GM19372 (cell line): ENCODE data around the gene KYAT1.
"Not testable (repeated sequence)": the region's sequence is repeated elsewhere in the genome, so short reads cannot be mapped to it uniquely, and the experiment has no call there.

Source experiments
- ATAC-seq: cut with Tn5 transposase; IDR thresholded peaks from one replicate; pipeline ENCODE4 v1.9.1; 2021; ENCODE audit warnings: mild to moderate bottlenecking, low read depth, moderate library complexity; ENCODE audit not compliant: unreplicated experiment

KYAT1 gene

DNA sequence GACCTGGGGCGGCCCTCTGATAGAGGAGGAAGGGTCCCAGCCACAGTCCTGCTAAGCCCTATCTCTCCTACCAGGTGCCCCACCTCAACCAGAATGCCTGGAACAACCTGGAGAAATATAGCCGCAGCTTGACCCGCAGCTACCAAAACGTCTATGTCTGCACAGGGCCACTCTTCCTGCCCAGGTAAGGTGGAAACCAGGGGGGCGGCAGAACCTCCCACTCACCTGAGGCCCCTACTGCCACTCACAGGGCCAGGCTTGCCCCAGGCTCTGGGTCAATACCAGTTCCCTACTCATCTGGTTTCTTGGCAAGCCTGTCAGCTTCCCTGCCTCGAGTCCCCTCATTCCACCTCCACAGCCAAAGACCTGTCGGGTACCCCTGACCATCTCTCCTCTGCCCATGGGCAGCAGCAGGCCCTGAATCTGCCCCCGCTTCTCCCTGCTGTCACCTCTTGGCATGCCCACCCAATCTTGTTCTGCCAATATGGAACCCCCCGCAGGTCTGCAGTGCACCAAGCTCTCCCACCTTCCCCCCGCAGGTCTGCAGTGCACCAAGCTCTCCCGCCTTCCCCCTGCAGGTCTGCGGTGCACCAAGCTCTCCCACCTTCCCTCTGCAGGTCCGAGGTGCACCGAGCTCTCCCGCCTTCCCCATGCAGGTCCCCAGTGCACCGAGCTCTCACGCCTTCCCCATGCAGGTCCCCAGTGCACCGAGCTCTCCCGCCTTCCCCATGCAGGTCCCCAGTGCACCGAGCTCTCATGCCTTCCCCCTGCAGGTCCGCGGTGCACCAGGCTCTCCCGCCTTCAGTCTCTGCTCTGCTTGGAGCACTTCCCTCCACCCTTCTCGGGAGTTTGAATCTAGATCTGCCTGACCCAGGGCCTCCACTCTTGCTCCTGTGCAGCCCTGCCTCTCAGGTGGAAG is 60.8 kb downstream of the KYAT1 start:
- ATAC-seq, result no peak

DNA sequence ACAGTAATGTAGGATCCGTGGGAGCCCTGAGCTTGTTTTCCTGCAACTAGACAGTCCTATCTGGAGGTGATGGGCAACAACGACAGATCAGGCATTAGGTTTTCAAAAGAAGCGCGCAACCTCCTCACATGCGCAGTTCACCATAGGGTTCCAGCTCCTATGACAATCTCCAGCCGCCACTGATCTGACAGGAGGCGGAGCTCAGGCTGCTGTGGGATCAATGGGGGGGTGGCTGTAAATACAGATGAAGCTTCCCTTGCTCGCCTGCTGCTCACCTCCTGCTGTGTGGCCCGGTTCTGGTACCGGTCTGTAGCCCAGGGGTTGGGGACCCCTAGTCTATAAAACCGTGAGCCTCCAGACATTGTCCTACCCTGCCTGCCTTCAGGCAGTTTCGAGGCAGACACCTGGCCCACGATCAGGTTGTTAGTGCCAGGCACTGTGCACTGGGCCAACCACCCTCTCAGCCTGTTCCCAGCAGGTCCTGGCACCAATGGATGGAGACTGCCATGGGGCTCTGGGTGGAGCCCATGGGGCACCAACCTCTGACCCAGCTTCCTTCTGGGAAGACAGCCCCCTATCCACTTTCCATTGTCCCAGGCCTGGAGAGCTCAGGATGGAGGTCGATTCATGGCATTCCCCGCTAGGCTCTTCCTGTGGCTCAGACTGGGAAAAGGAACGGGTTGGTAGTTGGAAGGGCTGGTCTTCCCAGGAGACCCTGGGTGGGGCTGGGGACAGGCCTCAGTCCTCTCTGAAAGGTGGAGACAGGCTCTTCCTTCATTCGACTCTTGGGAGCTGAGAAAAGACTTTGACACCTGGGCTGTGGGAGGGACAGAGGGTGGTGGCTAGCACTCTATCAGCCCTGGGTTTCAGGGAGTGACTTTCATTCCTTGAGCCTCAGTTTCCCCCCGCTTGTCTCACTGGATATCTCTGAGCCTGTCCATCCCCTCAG is 61.8 kb downstream of the KYAT1 start:
- ATAC-seq, result no peak

DNA sequence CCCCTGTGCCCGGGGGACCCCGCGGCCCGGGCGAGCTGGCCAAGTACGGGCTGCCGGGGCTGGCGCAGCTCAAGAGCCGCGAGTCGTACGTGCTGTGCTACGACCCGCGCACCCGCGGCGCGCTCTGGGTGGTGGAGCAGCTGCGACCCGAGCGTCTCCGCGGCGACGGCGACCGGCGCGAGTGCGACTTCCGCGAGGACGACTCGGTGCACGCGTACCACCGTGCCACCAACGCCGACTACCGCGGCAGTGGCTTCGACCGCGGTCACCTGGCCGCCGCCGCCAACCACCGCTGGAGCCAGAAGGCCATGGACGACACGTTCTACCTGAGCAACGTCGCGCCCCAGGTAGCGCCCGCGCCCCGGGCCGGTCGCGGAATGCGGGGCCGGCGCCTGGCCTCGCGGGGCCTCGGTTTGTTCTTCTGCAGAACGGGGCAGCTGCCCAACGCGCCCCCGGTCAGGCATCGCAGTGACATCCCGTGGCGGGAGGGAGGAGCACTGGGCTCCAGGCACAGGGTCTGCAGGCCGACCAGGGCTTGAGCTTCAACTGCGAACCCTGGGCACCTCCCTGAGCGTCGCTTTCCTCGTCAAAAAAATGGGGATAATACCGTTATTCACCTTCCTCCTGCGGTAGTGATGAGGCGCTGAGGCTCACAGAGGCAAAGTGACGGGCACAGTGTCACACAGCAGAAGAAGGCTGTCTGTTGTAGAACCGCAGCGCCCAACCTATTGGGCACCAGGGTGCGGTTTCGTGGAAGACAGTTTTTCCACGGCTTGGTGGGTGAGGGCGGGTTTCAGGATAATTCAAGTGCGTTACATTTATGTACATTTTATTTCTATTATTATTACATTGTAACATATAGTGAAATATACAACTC is 62.7 kb downstream of the KYAT1 start:
- ATAC-seq, result peak; percentile 31

DNA sequence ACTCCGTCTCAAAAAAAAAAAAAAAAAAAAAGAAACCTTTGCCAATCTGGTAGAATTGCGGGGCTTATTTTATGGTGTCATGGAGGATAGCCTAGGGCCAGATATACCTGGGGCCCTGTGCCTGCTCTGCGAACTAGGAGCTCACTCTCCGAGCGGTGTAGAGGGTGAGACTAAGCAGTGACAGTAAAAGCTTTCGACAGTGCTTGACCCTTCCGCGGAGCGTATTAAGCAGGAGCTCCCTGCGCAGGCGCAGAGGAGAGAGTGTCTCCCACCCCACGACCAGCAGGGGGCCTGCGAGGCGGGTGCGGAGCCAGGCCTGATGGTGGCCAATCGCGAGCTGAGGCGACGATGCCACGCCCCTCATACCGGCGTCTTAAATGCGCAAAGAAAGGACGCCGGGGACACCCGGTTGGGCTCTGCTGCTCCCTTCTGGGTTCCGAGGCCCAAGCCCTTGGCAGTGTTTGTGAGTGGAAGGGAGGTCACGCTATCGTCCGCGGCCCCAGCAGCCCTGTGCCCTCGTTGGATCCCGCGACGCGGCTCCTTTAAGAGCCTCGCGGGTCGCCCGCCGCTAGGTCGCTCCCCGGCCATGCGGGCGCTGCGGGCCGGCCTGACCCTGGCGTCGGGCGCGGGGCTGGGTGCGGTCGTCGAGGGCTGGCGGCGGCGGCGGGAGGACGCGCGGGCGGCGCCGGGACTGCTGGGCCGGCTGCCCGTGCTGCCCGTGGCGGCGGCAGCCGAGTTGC is 63.5 kb downstream of the KYAT1 start, which contains the start of gene ENDOG:
Gene ENDOG, plus strand, starts transcription at position 402 of the 740 bp plus-strand sequence. Its CDS starts 185 bp downstream, at position 587.
- ATAC-seq, result peak; percentile 78

DNA sequence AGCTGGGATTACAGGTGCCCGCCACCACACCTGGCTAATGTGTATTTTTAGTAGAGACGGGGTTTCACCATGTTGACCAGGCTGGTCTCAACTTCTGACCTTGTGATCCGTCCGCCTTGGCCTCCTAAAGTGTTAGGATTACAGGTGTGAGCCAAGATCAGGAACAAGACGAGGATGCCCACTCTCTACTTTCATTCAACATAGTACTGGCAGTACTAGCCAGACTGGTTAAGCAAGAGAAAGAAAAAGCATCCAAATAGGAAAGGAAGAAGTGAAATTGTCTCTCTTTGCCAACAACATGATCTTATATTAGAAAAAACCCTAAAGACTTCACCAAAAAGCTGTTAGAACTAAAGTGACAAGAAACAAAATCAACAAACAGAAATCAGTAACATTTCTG is 70.9 kb downstream of the KYAT1 start:
- no peak for ATAC-seq

DNA sequence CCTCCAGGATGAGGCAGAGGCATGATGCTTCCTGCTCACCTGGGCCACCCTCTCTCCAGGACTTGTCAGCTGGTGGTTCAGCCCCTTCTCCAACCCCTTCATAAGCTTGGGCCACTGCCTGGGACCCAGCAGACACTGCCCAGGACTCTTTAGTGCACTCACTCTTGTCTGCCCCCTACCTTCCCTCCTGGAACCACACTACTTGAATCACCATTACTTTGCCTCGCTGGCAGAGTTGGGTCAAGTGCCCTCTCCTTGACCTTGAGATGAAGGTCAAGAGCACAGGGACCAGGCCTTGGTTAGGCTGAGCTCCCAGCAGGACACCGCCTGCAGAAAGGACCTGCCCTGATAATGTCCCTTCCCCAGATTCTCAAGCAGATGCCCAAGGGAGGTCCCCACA is 71.9 kb downstream of the KYAT1 start:
- no peak for ATAC-seq

DNA sequence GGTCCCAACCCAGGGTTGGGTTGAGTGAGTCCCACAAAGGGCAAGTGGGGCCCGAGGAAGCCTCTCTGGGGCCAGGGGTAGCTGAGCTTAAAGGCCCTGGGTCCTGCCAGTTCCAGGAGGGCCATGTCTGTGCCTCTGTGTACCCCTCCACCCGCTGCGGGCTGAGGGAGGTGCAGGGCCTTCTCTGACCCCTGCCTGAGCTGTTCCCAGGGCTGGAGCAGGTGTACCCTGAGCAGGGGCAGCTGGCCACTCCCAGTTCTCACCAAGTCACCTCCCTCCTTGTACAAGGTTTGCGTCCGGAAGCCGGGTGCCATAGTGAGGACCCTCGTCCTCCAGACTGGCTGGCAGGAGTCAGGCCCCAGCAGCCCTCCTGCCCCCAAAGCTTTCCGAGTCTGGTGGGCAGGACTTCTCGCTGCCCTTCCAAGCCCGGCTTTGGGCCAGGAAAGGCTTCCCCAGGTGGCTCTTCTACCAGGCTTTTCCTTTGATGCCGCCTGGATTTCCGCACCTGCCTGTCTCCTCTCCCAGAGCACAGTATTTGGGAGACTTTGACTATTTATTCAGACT is 72.6 kb downstream of the KYAT1 start:
- no peak for ATAC-seq

DNA sequence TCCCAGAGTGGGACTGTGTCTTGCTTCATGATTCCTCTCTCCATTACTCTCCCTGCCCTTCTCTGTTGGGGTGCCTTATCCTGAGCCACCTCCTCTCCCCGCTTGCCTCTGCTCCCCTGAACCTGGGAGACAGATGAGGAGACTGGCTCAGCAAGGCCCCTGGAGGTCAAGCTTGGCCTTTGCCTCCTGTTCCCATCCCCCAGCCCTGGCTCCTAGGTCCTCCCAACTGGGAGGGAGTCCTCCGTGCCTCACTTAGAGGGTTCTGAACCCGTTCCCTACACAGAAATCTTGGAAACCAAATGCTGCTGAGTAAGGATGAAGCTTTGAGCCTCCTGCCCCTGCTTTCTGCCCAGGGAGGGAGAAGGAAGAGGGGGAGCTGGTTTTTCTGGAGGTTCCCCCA is 73.2 kb downstream of the KYAT1 start:
- ATAC-seq, result no peak

DNA sequence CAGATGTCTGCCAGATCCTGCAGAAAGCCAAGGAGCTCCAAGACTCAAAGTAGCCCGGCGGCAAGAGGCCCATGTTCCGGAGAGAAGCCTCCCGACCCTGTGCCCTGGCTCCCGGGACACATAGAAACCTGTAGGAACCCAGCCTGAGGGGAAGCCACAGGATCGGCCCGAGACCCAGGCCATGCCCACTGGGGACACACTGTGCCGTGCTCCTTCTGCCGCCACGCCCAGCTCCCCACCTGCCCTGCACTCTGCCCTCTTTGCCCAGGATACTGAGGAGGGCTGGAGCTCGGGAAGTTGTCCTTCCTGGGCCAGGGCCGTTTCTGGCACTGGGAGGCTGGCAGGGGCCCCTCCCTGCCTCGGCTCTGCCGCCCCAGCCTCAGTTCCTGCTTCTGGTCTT is 73.9 kb downstream of the KYAT1 start:
- ATAC-seq, result no peak

DNA sequence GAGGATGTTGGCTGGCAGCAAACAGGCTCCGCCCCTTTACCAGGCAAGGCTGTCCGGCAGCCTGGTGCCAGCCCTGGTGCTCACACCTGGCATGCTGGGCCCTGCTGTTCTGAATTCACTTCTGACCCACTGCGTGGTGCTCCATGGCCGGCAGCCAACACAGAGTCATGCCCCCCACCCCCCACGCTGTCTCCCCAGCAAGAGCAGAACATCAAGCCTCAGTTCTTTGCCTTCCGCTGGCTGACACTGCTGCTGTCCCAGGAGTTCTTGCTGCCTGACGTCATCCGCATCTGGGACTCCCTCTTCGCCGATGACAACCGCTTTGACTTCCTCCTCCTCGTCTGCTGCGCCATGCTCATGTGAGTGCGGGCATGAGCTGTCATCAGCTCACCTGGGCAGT is 76.1 kb downstream of the KYAT1 start:
- no peak for ATAC-seq

DNA sequence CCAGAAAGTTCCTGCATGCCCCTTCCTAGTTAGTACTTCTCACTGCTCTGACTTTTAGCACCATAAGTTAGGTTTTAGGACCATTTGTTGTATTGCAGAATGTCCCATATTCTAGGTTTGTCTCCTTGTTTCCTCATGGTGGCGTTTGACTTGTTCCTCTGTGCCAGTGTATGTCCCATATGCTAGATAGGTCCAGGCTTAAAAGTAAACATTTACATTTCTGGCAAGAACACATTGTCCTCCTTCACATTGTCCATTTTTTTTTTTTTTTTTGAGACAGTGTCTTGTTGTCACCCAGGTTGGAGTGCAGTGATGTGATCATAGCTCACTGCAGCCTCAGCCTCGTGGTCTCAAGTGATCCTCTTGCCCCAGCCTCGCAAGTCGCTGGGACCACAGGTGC is 79.3 kb downstream of the KYAT1 start:
- no peak for ATAC-seq

DNA sequence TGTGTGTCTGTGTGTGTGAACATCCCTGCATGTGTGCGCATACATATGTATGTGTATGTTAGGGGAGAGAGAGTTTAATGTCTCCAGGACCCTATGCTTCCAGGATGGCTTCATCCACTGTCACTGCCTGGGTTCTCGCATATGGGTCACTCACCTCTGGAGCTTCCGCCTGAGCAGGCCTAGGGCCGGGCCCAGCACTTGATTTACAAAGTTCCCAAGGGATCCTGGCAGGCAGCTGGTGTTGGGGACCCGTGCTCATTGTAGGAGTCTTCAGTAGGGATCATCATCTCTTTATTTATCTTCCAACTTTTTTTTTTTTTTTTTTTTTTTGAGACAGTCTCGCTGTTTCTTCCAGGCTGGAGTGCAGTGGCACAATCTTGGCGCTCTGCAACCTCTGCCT is 81.7 kb downstream of the KYAT1 start:
- no peak for ATAC-seq

DNA sequence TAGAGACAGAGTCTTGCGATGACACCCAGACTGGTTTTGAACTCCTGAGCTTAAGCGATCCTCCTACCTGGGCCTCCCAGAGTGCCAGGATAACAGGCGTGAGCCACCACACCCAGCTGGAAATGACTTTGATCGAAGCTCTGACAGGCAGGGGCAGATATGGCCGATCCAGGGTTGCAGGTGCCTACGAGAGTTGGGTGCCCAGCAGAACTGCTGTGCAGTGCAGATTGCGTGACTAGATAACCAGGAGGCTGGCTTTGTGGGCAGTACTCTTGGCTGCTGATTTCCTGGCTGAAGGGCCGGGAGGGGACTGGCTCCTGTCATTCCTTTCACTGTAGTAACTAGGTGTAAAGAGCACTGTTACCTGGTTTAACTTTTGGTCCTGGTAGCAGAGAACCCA is 82.9 kb downstream of the KYAT1 start:
- no peak for ATAC-seq

DNA sequence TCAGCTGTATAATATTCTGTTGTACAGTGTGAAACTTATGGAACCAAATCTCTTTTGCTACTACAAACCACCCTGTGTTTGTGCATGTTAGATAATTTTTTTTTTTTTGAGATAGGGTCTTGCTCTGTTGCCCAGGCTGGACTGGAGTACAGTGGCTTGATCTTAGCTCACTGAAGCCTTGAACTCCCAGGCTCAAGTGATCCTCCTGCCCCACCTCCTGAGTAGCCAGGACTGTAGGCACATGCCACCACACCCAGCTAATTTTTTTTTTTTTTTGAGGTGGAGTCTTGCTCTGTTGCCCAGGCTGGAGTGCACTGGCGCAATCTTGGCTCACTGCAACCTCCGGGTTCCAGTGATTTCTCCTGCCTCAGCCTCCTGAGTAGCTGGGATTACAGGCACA is 86.8 kb downstream of the KYAT1 start:
- not testable (repeated sequence) for ATAC-seq

DNA sequence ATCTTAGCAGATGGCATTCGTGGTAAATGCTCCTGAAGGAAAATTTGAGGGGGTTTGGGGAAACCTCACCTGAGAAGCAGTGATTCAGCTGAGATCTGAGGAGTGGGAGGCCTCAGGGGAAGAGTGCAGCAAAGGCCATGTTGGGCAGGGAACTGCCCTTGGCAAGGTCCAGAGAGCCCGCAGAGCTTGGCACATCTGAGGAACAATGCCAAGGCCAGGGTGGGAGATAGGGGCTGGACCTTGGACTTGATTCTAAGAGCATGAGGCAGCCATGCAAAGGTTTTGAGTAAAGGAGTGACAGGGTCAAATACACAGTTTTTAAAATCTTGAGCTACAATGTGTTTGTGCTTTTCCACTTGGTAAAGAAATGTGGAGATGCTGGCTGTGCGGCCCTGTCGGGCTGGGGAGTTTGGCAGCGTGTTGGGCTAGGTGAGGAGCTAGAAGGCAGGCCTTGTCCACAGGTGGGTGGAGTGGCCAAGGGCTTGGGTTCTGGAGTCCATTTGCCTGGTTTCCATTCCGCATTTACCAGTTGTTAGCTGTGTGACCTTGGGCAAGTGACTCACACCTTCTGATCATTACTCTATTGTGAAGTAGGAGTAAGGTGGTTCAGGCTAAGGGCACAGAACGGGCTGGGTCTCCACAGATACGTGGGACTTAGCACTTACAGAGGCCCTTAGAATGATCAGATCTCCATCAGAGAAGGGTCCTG is 88.6 kb downstream of the KYAT1 start:
- no peak for ATAC-seq

DNA sequence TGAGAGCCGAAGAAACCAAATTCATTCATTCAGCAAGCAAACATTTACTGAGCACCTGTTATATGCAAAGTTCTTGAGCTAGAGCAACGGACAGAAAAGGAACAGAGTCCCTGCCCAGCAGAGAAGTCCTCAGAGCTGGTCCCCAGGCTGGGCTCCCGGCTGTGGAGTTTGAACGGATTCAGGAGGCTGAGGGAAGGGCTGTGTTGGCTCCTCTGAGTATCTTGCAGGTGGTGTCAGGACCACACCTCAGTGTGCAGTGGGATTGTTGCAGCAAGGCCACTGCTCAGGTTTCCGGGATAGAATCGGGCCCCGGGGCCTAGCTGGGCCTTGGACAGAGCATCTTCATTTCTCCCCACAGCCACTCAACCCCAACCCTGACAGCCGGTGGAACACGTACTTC is 89.6 kb downstream of the KYAT1 start:
- ATAC-seq, result no peak

DNA sequence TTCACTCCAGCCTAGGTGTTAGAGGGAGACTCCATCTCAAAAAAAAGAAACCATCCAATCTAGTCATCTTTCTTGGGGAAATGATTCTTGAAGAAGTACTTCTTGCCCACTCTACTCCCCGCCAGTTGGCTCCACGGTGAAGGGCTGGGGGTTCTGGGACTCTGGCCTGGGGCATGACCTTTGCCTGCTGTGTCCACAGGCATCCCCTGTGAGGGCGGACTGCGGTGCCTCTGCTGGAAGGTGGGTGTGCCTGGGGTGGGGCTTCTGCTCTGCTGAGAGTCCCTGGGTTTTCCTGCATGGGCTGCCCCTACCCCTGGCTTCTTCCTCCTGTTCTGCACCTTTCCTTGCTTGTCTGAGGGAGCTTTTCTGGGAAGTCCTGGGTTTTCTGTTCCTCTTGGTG is 91.2 kb downstream of the KYAT1 start:
- no peak for ATAC-seq

DNA sequence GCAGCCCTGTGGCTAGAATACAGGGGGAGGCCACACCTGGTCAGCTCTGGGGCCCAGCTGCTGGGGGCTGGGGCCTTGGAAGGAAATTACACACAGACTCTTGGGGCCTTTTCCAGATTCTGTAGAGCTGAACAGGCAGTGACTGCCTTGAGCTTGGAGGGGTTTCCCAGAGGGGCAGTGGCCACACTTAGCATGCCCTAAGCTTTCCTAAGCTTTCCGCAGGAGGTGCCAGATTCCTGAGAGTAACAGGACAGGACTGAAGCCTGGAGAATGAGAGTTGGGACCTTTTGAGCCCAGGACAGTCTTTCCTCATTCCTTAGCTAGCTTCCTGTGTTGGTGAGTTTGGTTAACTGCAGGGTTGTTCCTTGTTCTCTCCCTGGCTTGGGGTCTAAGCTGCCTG is 93.3 kb downstream of the KYAT1 start:
- ATAC-seq, result no peak

DNA sequence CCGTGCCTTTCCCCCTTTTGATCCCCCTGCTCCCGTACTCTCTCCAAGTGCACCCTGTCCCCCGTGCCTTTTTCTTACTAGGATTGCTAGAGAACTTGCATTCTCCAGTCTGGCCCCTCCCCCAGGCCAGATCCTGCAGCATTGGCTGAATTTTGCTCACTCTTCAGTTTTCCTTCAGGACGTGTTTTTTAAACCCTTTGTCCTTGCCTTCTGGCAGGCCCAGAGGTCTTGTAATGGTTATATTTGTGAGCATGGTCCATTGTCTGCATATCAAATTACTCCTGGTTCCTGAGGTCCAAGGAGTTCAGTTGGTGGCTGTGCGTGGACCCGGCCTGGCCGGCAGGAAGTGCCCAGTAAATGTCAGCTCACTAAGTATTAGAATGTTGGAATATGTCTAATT is 94.1 kb downstream of the KYAT1 start:
- no peak for ATAC-seq
